Suppressor macrophage treated with lipopolysaccharide for 4 hours (primary cell): Measurements from ENCODE around the gene FILIP1.

Source experiments
- DNase-seq: peaks from one replicate; pipeline ENCODE4 v3.0.0-alpha.2; 2020

FILIP1 gene

DNA sequence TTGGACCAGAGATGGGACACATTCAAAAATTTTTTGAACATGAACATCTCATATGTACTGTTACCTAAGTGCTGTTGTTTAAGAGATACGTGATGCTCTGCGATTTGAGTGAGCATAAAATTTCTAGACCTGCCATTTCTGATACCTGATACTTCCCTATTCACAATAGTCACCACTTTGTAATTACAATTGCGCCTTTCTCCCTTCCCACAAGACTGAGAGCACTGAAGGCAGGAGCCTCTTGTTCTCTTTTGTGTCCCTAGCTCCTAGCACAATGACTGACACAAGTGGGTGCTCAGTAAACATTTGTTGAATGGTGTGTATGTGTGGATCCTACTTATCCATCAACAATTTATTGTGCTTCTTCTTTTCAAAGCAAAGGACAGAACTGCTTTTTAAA is 116.2 kb downstream of the FILIP1 start:
- DNase-seq: no peak

DNA sequence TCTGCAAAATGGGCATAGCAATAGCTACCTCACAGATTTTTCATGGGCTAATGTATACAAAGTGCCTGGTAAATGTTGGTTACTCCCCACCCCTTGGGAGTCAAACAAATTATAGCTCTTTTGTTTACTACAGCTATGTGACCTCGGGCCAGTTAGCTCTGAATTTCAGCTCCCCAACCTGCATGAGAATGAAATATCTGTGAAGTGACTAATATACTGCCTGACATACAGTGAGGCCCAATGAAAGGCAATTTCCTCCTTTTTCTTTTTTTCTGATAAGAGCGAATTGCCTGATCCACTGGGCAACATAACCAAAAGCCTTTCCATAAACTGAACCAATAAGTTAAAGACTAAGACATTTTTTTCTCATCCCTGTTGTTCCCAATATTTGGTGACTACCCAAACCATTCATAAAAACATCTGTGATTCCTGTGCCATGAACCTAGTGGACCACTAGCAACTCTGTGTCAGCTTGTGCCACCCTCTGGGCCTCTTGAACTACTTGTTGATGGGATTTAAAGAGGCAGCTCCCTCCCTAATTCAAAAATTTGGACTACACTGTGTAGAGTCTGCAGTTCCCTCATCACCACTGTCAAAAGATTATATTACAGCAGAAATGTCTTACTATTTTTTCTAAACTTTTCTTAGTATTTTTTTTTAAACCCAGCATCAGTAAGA is 117.1 kb downstream of the FILIP1 start:
- no peak for DNase-seq

DNA sequence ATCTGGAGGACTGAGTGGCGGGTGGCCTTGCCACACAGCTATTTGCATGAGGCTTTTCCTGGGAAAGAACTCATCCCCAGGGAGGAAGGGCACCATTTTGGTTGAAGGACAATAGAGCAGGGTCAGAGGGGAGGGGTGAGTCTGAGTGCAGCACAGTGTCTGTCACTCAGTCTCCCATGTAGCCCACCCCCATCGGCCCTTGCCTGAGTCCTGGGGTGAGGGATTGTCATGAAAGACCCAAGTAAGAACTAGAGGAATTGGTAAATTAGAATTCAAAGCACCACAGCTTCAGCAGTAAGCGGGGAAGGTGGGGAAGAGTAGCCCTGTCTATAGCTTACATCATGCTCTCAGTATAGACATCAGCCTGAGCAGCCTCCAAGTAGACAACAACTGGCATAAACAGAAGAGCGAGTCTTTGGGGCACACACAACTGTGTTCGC is 118.6 kb downstream of the FILIP1 start:
- DNase-seq: no peak

DNA sequence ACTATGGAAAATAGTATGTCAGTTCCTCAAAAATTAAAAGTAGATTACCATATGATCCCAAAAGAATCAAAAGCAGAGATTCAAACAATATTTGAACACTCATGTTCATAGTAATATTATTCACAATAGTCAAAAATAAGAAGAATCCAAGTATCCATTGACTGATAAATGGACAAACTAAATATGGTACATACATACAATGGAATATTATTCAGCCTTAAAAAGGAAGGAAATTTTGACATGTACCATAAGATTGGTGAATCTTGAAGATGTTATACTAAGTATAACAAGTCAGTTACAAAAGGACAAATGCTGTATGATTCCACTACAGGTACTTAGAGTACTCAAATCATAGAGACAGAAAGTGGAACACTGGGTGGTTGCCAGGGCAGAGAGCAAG is 120.7 kb downstream of the FILIP1 start:
- no peak for DNase-seq

DNA sequence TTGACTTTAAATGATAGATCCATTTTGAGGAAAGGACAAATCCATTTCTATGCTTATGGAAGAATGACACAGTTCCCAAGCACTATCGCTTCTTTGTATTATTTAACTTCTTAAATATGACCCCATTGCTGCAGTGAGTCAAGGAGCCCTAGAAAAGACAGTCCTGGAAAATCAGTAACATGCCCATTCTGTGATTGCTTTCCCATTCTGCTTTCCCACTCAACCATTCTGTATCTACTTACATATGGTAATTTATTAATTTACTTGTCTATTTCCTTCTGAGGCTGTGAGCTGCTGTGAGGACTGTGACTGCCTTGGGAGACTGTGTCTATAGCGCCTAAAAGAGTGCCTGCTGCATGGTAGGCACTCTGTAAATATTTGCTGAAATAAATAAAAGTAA is 123.6 kb downstream of the FILIP1 start:
- no peak for DNase-seq

DNA sequence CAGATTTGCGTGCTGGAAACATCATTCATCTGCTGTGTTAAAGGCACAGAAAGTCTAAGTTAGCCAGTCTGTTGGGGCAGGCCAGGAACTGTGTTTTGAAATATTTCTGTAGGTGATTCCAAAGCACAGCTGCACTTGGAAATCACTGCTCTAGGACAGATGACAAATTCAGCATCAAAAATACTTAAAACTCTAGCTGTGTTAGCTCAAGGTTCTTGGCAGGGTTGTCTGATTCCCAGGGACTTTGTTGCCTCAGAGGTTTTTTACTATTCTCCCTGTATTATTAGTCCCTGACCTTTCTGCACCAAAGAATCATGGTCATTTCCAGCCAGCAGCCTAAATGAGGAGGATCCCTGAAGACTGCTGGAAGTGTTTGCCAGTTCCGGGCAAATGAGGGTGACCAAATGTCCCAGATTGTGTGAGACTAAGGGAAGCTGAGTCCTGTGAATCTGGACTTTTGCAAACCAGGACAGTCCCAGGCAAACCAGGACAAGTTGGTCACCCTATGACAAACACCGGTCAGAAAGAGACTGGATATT is 124.7 kb downstream of the FILIP1 start:
- no peak for DNase-seq

DNA sequence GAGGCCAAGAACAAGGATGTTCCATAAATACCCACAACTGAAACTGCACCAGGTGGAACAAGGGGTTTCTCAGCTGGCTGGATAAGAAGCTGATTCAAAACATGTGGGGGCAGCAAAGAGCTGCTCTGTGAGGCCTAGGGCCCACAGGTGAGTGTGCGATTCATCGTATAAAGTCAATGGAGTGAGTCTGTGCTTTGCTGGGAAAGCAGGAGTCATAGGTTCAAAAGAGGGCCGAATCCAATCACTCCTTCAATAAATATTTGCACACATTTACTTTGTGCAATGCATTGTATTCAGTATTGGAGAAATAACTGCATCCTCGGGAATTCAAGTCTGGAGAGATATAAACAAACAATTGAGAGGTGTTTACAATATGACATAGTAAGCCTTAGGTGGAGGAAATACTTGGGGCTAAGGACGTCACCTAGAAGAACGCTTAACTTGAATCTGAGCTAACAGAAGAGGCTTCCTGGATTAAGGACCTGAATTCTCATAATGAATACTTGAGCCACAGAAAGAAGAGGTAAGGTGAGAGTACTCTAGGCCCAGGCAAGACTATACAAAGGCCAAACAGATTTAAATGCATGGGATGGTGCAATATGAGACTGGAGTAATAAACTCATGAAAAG is 125.3 kb downstream of the FILIP1 start:
- no peak for DNase-seq

DNA sequence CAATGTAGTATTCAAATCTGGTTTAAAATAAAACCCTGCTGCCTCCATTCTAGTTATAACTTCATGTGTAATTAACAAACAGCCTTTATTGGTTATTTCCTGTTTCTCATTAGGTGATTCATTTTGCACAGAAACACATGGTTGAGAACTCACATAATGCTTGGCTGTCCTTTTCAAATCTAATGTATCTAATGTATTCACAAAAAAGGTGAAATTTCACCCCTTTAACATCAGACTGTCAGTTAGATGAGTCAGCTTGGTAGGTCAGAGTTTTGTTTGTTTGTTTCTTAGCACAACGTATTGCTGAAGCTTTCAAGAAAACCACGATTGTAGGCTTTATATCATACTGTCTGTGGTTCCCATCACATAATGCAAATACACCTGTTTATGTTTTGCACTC is 130.3 kb downstream of the FILIP1 start:
- DNase-seq: no peak

DNA sequence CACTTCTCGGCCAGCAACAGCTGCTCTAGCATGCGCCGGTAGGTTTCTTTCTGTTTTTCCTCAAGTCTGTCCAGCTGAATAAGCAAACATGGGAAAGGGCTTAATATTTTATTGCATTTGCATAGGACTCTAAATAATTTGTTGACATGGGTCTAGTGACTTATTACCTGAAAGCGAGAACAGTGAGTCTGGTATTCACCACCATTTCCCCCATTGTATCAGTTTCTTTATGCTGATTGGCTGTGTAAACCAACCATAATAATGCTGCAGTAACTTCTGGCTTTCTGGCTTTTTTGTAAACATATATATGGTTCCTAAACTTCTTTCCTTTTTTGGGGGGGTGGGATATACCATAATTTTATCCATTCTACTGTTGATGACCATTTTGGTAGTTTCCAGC is 140.0 kb downstream of the FILIP1 start:
- no peak for DNase-seq

DNA sequence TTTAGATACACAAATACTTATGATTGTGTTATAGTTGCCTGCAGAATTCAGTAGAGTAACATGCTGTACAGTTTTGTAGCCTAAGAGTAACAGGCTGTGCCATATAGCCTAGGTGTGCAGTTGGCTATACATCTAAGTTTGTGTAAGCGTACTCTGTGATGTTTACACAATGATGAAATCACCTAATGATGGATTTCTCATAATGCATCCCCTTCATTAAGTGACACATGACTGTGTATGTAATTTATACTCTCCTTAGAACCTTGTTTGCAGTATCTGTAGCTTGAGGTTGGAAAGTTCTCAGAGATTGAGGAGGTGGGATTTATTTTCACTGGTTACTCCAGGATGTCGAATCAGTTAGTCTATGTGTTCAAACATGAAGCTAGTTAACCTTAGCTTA is 142.0 kb downstream of the FILIP1 start:
- DNase-seq: no peak

DNA sequence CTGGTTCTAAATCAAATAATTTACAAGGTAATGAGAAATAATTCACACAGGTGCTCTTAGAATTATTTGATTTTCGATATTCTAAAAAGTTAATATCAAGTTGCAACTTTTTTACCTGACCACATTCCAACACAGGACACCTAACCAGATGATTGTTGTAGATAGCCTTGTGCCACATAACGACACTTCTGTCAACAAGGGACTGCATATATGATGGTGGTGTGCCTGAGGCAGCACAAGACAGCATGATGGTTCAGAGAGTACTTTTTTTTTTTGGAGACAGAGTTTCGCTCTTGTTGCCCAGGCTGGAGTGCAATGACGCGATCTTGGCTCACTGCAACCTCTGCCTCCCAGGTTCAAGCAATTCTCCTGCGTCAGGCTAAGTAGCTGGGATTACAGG is 142.8 kb downstream of the FILIP1 start:
- no peak for DNase-seq

DNA sequence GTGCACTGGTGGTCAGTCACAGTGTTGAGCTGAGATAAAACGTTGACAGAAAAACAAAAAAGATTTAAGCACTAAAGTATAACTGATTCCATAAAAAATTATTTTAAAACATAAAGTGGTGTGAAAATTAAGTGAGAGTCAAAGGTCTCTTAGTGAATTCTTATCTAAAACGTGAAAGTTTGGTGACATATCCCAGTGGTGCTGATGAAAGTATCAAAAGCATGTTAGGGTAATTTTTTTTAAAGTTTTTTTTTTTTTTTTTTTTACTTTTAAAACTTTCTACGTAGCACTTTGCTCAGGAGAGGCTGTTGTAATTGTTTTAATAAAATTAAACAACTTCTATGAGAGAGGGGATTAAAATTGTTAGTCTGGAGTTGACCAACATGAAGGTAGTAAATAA is 143.4 kb downstream of the FILIP1 start:
- DNase-seq: no peak

DNA sequence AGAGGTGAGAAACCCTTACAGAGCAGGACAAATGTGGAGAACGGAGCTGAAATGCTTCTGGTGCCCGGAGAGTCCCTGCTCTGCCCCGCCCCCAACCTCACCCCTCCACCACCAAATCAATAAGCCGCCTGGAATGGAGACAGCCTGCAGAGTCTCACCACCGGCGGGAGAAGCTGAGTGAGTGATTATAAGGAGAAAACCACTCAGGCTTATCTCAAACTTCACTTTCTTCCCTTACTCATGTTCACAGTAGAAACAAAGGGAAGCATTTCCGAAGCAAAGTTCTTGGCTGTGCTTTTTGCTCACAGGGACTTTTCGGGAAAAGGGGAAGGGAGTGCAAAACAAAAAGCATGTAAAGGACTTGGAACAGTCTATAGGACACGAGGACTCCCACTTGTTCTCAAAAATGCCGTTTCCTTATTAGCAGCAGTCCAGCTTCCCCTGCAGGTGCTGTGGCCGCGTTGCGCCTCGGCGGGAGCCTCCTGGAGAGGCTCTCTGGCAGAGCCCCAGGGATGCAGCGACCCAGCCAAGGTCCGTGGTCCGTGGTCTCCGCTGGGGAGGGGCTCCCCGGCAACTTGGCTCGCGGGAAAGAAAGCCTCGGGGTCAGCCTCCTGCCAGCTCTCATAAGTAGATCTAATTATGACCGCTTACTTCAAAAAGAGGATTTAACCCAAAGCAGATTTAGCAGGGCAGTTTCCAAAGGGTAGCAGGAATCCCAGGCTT is 144.2 kb downstream of the FILIP1 start:
- DNase-seq: no peak

DNA sequence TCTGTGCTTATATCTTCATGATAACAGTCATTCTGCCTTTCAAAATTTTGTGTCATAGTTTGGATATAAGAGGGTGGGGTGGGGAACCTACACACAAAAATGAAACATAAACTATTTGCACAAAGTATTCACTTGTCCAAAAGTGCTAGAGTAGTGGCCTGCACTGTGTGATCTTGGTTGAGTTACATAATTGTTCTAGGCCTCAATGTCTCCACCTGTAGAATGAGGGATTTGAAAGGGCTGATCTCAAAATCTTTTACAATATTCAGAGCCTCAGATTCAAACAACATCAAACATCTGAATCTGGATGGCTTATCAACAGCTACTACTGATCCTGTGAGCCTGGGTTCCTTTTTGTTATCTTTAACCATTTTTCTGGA is 144.7 kb downstream of the FILIP1 start:
- no peak for DNase-seq

DNA sequence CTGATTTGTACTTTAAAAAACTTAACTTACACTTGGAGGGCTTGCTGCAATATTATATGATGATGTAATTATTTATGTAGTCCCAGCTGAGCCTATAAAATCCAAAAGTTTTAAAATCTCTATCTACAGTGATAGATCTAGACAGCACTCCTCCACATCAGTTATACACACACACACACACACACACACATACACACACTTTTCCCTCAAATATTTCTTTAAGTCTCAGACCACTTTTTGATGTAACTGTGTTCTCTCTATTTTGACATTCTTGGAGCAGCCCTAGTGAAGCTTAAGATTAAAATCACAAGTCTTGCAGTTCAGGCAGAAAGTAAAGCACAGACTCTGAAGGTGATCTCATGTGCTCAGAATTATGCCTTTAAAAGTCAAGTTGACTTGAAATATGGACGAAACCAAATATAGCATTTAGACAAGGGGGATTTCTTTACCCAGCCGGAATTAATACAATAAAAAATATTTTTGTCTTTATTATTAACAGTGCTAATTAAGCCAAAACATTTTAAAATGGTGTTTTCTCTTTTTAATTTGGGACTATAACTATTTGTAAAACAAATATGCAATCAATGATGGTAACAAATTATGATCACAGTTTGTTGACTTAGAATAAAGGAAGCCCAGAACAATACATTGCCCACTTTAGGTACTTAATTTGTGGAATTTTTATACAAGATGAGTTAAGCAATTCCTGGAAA is 145.5 kb downstream of the FILIP1 start:
- no peak for DNase-seq

DNA sequence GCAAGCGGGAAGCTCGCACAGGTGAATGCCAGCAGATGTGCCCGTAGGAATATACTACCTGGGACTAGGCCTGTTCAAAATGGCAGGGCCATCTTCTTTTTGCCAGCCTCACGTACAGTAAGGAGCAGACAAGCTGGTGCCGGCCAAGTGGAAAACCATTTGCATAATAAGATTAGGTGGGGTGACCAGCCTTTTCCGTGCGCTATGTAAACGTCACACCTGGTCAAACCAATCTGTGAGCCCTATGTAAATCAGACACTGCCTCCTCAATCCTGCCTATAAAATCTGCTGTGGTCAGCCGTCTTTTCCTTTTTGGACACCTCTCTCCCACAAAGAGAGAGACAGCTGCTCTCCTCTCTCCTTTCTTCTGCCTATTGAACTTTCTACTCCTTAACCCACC is 148.2 kb downstream of the FILIP1 start:
- no peak for DNase-seq

DNA sequence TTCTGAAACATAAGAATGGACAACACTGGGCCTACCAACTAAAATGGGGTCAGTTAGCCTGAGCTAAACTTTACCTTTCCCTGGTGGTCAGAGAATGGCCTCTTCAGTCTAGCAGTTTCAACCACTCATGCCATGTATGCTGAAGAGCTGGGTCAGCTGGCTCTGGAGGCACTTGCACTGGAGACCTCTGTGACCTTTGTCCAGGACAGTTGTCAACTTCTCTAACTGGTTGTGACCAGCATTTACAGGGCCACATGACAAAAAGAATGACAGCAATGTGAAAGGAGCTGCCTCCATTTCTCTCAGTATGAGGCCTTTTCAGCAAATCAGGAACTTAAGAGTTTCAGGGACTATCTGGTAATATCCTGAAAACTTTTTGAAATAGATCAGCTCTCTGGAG is 149.1 kb downstream of the FILIP1 start:
- no peak for DNase-seq

DNA sequence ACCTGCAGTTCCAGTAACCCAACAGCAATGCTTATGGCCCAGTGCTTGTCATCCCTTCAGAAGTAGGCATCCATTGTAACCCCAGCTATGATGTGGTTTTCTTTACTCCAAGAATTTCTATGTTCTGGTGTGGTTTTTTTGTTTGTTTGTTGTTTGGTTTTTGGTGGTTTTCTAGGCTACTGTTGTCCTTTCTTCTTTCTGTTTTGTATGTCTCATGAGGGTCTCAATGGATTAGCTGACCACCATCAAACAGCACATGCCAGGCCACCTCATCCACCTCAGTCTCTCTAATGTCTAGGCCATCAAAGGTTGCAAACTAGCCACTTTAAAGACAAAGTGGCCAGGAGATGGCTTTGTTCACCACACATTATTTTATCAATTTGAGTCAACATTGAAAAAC is 149.6 kb downstream of the FILIP1 start:
- DNase-seq: no peak

DNA sequence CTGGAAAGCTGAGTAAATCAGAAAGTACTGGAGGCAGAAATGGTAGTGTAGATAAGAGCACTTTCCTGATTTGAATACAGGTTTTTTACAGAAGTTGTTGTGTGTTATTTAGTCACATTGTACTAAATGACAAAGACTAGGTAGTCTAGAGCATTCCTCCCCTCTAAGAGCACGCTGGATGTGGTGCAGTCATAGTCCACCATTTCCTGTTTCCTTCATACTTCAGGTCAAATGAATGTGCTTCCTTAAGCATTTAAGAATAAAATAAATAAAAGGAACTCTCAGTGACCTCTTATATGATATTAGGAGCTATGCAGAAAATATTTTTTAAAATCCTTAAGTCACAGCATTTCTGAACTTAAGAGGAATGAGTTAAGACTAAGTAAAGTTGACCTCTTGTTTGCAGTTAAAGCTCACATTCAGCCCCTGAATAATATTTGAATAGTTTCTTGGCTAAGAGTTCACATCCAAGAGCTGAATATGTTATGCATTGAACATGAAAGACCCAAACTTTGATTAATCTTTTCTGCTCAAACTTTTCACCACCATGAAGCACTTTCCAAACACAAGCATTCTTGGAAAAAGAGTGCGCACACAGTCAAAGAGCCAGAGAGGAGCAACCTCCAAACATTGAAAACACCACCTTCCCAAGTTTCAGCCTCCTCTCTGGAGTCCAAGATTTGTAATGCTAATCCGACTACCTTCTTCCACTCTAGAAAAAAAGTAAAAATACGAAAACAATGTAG is 155.6 kb downstream of the FILIP1 start:
- DNase-seq: no peak

DNA sequence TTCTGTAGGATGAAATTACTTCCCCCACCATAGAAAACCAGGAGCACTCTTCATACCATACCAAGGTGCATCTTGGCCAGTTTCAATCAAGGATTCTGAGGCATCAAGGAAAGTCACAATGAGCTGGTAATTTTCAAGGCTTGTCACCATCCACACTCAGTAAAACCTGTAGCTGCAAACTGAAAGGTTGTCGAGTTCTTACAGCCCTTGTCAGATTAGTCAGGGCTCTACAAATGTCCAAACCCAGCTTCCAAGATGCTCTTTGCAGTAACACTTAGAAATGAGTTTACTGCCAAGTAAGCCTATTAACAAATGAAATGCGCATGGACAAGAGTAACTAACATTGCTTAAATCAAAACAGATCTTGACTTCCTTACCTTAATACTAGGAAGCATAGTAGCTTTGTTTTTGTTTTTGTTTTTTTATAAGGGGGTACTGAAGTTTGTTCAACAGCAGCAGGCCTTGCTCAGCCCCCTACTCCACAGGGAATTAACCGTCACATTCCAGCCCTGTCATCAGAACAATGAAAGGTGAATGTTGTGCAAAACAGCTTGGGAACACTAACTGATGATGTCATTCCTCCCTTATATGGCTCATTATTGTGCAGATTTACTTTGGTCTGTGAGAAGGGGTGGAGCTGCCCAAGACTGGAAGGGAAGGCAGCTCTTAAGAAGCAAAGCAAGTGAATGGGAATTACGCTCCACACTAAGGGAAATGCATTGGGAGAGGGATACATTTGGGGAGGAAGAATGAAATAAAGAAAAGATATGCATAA is 159.1 kb downstream of the FILIP1 start:
- no peak for DNase-seq

DNA sequence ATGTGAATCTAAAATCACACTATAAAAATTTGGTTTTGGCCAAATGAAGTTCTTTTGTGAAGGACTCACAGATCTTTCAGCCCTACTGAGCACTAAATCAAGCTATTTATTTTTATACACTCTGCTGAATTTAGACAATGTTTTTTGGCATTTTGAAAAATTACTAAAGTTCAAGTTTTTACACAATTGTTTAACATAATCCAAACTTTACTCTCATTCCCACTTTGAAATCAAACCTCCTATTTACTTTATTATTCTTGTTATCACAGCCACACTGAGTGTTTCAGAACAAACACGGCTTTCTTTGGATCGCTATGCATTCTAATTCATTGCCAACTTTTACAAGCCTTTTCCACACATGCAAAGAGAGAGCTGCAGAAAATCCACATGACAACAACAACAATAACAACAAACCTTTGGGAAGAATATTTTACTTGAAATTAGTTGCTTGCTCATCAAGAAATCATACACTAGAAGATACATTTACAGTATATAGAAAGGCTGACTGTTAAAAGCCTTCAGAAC is 159.9 kb downstream of the FILIP1 start:
- DNase-seq: no peak

DNA sequence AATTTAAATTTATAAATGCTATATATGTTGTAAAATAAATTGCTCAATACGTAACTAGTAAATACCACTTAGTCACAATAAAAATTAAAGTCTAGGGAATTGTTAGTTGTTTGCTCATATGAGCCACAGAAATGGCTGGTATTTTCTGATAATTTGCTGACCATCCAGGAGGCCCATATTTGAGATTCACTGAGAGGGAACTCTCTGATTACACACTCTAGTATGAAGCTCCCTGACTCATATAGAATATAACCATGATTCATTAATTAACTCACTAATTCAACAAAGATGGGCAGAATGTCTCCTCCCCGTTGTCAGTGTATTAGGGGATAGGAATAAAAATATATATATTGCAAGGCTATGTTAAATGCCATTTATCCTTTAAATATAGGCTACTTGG is 162.4 kb downstream of the FILIP1 start:
- no peak for DNase-seq
